DOHH2 (cell line): Measurements from ENCODE around the gene RCE1.

Source experiments
- H3F3A ChIP-seq: fragments of 200-600 bp; sonication (generic), shearing (Covaris generic); 2 replicates; pipeline ENCODE4 v1.6.0; 2016; ENCODE audit warnings: antibody characterized with exemption, mild to moderate bottlenecking; ENCODE audit not compliant: control insufficient read depth, insufficient read depth
- H3K27ac ChIP-seq: fragments of 200-600 bp; sonication (generic); 2 replicates; pipeline ENCODE4 v1.5.1; 2014; ENCODE audit warnings: low read depth, mild to moderate bottlenecking, low read length, moderate library complexity
- H3K27me3 ChIP-seq: fragments of 200-600 bp; sonication (generic); 2 replicates; pipeline ENCODE4 v1.6.1; 2014; ENCODE audit warnings: mild to moderate bottlenecking, low read length, mixed read lengths; ENCODE audit not compliant: control insufficient read depth
- H3K36me3 ChIP-seq: fragments of 200-600 bp; sonication (generic); 2 replicates; pipeline ENCODE4 v1.6.1; 2014; ENCODE audit warnings: mild to moderate bottlenecking, low read length, moderate library complexity, mixed read lengths; ENCODE audit not compliant: control insufficient read depth
- H3K4me1 ChIP-seq: fragments of 200-600 bp; sonication (generic); 2 replicates; pipeline ENCODE4 v1.6.1; 2014; ENCODE audit warnings: mild to moderate bottlenecking, low read length, mixed read lengths; ENCODE audit not compliant: control insufficient read depth
- H3K4me2 ChIP-seq: fragments of 200-600 bp; sonication (generic); 2 replicates; pipeline ENCODE4 v1.6.0; 2014; ENCODE audit warnings: mild to moderate bottlenecking, low read length, moderate library complexity
- H3K4me3 ChIP-seq: fragments of 200-600 bp; sonication (generic); 2 replicates; pipeline ENCODE4 v1.5.1; 2014; ENCODE audit warnings: mild to moderate bottlenecking, low read length, mixed read lengths
- H3K79me2 ChIP-seq: fragments of 200-600 bp; sonication (generic); 2 replicates; pipeline ENCODE4 v1.6.1; 2014; ENCODE audit warnings: mild to moderate bottlenecking, low read length, mixed read lengths; ENCODE audit not compliant: control insufficient read depth
- H3K9me2 ChIP-seq: fragments of 200-600 bp; sonication (generic); replicated peaks from 2 replicates; pipeline ENCODE4 v1.6.1; 2014; ENCODE audit warnings: mild to moderate bottlenecking, low read length, mixed read lengths; ENCODE audit not compliant: control insufficient read depth
- H3K9me3 ChIP-seq: fragments of 200-600 bp; sonication (generic); 2 replicates; pipeline ENCODE4 v1.6.1; 2014; ENCODE audit warnings: antibody characterized with exemption, low read length, mixed read lengths; ENCODE audit not compliant: control insufficient read depth, insufficient read depth
- H4K20me1 ChIP-seq: fragments of 200-600 bp; sonication (generic); 2 replicates; pipeline ENCODE4 v1.6.0; 2014; ENCODE audit warnings: low read depth, mild to moderate bottlenecking, antibody characterized with exemption, low read length, moderate library complexity; ENCODE audit not compliant: control insufficient read depth, insufficient read depth
- EZH2phosphoT487 ChIP-seq: fragments of 200-600 bp; sonication (generic); IDR thresholded peaks from 2 replicates; pipeline ENCODE4 v1.6.1; 2017; ENCODE audit warnings: borderline replicate concordance, mild to moderate bottlenecking, antibody characterized with exemption, low read length, moderate library complexity, mixed read lengths
- TF ChIP-seq, protein P1 (sequence below): fragments of 200-600 bp; sonication (generic); IDR thresholded peaks from one replicate; pipeline ENCODE4 v1.5.1; 2014; ENCODE audit warnings: antibody characterized with exemption, mild to moderate bottlenecking, low read depth, low read length; ENCODE audit not compliant: poor library complexity, severe bottlenecking

Gene RCE1

DNA sequence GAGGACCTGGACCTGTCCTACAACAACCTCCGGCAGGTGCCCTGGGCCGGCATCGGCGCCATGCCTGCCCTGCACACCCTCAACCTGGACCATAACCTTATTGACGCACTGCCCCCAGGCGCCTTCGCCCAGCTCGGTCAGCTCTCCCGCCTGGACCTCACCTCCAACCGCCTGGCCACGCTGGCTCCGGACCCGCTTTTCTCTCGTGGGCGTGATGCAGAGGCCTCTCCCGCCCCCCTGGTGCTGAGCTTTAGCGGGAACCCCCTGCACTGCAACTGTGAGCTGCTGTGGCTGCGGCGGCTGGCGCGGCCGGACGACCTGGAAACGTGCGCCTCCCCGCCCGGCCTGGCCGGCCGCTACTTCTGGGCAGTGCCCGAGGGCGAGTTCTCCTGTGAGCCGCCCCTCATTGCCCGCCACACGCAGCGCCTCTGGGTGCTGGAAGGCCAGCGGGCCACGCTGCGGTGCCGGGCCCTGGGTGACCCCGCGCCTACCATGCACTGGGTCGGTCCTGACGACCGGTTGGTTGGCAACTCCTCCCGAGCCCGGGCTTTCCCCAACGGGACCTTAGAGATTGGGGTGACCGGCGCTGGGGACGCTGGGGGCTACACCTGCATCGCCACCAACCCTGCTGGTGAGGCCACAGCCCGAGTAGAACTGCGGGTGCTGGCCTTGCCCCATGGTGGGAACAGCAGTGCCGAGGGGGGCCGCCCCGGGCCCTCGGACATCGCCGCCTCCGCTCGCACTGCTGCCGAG is 15.1 kb downstream of the RCE1 start:
- Histone ChIP-seq H4K20me1 (no peaks in the 10 kb centered on the region), H3K9me2 (no peaks in the 10 kb centered on the region), H3K27ac (no peak overlapping the region), H3K36me3 (peaks cover 15% of the 10 kb centered on the region), H3K9me3 (no peaks in the 10 kb centered on the region), H3K4me2 (peak overlapping the region; percentile 67; the same call in 1 of the 2 replicates), H3K27me3 (no peaks in the 10 kb centered on the region), H3F3A (no peaks in the 10 kb centered on the region), H3K79me2 (peaks cover 23% of the 10 kb centered on the region), H3K4me1 (peaks cover 14% of the 10 kb centered on the region), H3K4me3 (peak overlapping the region; percentile 98)
- TF ChIP-seq EZH2phosphoT487 = no peak
- TF ChIP-seq, protein P1, sequence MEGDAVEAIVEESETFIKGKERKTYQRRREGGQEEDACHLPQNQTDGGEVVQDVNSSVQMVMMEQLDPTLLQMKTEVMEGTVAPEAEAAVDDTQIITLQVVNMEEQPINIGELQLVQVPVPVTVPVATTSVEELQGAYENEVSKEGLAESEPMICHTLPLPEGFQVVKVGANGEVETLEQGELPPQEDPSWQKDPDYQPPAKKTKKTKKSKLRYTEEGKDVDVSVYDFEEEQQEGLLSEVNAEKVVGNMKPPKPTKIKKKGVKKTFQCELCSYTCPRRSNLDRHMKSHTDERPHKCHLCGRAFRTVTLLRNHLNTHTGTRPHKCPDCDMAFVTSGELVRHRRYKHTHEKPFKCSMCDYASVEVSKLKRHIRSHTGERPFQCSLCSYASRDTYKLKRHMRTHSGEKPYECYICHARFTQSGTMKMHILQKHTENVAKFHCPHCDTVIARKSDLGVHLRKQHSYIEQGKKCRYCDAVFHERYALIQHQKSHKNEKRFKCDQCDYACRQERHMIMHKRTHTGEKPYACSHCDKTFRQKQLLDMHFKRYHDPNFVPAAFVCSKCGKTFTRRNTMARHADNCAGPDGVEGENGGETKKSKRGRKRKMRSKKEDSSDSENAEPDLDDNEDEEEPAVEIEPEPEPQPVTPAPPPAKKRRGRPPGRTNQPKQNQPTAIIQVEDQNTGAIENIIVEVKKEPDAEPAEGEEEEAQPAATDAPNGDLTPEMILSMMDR = no peak

DNA sequence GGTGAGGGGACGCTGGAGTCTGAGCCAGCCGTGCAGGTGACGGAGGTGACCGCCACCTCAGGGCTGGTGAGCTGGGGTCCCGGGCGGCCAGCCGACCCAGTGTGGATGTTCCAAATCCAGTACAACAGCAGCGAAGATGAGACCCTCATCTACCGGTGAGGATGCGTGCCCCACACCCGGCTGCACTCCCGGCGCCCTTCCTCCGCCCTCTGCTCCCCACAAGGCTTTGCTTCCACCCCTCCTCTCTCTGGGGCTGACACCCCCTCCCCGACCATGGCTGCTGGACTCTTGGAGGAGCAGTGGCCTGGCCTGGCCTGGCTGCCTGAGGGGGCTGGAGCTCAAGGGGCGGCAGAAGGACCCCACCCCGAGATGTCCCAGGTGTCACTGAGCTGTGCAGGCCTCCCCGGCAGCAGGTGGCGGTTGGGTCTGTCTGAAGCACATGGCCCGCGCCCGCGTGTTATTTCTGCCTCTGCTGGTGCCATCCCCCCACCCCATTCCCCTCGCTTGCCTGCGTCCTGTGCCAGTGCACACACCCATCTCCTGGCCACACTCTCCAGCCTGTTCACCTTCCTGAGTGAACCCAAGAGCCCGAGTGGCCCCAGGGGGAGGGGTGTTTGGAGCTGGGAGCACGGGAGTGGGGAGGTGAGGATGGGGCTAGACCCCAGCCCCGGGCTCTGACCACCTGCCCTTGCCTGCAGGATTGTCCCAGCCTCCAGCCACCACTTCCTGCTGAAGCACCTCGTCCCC is 15.9 kb downstream of the RCE1 start:
- Histone ChIP-seq H3K27ac (no peak overlapping the region), H3K4me3 (no peak overlapping the region), H3K36me3 (peaks cover 15% of the 10 kb centered on the region), H3K79me2 (peaks cover 23% of the 10 kb centered on the region), H3F3A (no peaks in the 10 kb centered on the region), H3K4me1 (peaks cover 19% of the 10 kb centered on the region), H3K4me2 (peak overlapping the region; percentile 14; the same call in 1 of the 2 replicates), H3K9me2 (no peaks in the 10 kb centered on the region), H4K20me1 (no peaks in the 10 kb centered on the region), H3K9me3 (no peaks in the 10 kb centered on the region), H3K27me3 (no peaks in the 10 kb centered on the region)
- TF ChIP-seq, protein P1 = no peak
- TF ChIP-seq EZH2phosphoT487 = no peak

DNA sequence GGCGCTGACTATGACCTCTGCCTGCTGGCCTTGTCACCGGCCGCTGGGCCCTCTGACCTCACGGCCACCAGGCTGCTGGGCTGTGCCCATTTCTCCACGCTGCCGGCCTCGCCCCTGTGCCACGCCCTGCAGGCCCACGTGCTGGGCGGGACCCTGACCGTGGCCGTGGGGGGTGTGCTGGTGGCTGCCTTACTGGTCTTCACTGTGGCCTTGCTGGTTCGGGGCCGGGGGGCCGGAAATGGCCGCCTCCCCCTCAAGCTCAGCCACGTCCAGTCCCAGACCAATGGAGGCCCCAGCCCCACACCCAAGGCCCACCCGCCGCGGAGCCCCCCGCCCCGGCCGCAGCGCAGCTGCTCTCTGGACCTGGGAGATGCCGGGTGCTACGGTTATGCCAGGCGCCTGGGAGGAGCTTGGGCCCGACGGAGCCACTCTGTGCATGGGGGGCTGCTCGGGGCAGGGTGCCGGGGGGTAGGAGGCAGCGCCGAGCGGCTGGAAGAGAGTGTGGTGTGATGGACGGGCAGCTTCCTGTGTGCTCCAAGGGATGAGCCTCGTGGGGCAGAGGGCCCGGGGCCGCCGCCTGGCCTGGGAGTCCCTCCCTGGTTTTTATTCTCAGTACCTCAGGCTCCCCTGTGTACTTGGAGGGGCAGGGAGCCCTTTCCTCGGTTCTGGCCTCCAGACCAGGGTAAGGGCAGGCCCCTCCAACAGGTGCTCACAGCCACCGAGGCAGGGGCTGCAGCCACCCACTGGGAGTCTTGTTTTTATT is 16.6 kb downstream of the RCE1 start:
- Histone ChIP-seq H3K4me3 (no peak overlapping the region), H3K27me3 (no peaks in the 10 kb centered on the region), H3K36me3 (peaks cover 15% of the 10 kb centered on the region), H3K4me2 (no peak overlapping the region), H3K27ac (no peak overlapping the region), H3F3A (no peaks in the 10 kb centered on the region; the same call in 1 of the 2 replicates), H4K20me1 (no peaks in the 10 kb centered on the region), H3K9me2 (no peaks in the 10 kb centered on the region), H3K79me2 (peaks cover 23% of the 10 kb centered on the region), H3K9me3 (no peaks in the 10 kb centered on the region), H3K4me1 (peaks cover 26% of the 10 kb centered on the region)
- TF ChIP-seq, protein P1 = no peak
- TF ChIP-seq EZH2phosphoT487 = no peak
